HG03442 (cell line): Measurements from ENCODE around the gene FAM83E.

Experiments used
- ATAC-seq: cut with Tn5 transposase; IDR thresholded peaks from one replicate; pipeline ENCODE4 v1.9.1; 2021; ENCODE audit warnings: mild to moderate bottlenecking, moderate library complexity; ENCODE audit not compliant: unreplicated experiment

Gene FAM83E

DNA sequence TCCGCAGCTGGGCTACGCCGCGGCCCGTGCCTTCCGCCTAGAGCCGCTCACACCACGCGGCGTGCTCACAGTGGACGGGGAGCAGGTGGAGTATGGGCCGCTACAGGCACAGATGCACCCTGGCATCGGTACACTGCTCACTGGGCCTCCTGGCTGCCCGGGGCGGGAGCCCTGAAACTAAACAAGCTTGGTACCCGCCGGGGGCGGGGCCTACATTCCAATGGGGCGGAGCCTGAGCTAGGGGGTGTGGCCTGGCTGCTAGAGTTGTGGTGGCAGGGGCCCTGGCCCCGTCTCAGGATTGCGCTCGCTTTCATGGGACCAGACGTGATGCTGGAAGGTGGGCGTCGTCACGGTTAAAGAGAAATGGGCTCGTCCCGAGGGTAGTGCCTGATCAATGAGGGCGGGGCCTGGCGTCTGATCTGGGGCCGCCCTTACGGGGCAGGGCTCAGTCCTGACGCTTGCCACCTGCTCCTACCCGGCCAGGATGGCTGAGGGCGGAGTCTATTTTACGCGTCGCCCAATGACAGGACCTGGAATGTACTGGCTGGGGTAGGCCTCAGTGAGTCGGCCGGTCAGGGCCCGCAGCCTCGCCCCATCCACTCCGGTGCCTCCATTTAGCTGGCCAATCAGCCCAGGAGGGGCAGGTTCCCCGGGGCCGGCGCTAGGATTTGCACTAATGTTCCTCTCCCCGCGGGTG, 14.9 kb upstream of the FAM83E start:
- ATAC-seq = no peak

- no peak for ATAC-seq
These were observed 14.4 kb upstream of the FAM83E start for GRCh38 chr19:48629297-48629598.

DNA sequence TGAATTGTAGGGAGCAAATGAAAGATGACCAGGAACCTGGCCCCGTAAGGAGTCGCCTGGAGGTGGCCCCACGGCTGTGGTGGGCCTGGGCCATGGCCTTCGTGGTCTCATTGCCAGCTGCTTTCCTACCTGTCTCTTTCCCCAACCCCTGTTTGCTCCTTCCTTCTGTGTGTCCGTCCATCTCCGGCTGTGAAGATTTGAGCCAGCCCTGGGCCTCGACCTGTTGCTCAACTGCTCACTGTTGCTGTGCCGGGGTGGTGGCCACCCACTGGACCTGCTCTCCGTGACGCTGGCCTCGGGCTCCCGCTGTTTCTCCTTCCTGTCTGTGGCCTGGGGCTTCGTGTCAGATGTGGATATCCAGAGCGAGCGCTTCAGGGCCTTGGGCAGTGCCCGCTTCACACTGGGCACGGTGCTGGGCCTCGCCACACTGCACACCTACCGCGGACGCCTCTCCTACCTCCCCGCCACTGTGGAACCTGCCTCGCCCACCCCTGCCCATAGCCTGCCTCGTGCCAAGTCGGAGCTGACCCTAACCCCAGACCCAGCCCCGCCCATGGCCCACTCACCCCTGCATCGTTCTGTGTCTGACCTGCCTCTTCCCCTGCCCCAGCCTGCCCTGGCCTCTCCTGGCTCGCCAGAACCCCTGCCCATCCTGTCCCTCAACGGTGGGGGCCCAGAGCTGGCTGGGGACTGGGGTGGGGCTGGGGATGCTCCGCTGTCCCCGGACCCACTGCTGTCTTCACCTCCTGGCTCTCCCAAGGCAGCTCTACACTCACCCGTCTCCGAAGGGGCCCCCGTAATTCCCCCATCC, 13.8 kb upstream of the FAM83E start:
- ATAC-seq = no peak

GRCh38 chr19:48627865-48628314, 13.0 kb upstream of the FAM83E start:
- ATAC-seq = no peak

DNA sequence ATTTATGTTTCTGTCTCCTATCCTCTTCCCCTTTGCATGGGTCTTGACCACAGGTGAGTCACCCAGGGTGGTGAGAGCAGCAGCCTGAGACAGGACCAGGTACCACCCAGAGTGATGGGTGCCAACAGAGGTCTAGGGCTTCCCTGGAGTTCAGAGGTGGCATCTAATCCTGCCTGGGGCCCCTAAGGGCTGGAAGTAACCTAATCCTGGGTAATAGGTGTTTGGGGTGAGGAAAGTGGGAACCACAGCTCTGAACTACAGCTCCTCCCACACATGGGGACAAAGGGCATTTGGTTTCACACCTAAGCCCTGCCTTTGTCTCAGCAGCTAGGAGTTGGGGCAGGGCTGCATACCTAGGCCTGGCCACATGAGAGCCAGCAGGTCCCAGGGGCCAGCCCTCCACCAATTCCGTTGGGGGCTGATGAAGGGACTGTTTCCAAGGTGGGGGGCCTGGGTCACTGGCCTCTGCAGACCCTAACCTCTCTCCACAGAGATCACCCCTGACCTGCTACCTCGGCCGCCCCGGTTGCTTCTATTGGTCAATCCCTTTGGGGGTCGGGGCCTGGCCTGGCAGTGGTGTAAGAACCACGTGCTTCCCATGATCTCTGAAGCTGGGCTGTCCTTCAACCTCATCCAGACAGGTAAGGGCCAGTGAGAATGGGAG, 12.5 kb upstream of the FAM83E start:
- no peak for ATAC-seq

DNA sequence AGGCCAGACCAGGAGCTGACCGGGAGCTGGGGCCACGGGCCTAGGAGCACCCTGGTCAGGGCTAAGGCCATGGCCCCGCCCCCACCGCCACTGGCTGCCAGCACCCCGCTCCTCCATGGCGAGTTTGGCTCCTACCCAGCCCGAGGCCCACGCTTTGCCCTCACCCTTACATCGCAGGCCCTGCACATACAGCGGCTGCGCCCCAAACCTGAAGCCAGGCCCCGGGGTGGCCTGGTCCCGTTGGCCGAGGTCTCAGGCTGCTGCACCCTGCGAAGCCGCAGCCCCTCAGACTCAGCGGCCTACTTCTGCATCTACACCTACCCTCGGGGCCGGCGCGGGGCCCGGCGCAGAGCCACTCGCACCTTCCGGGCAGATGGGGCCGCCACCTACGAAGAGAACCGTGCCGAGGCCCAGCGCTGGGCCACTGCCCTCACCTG, 11.0 kb upstream of the FAM83E start:
- ATAC-seq = no peak

DNA sequence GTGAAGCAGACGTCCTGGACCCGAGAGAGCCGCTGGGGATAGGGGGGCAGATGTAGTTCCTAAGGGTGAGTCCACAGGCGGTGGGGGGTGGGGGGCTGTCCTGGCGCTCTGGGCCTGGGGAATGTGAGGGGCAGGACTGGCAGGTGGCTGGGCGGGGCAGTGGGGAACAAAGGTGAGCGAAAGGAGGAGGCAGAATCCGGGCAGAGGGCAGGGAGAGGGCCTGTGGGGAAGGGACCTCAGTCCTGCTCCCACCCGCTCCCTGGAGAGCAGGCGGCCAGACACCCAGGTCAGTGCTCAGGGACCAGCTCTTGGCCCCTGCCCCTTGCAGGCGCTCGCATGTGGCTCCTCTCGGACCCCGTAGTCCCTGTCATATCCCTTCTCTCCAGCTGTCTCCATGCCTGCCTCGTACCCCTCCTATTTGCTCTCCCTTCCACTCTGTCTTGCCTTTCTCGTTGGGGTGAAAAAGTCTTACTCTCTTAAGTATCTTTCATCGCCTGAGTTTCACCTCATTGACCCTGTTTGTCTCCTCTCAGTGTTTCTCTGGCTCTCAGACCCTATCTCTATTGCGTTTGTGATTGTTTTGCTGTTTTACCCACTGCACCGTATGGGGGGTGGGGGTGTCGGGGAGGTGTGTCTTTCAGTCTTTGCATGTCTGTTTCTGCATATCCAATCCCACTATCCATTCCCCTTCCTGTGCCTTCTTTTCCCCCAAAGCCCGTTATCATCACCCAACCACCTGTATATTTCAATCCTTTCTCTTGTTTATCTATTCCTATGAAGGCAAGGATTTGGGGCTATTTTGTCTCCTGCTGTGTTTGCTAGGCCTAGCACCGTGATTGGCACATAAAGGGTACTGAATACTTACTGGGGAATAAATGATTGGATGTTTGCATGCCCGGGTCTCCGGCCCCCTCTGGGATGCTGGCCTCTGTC, 10.2 kb upstream of the FAM83E start:
- ATAC-seq = no peak

GRCh38 chr19:48624067-48624594, 9.3 kb upstream of the FAM83E start:
- peak; percentile 56 for ATAC-seq

GRCh38 chr19:48623556-48624066, 8.7 kb upstream of the FAM83E start:
- no peak for ATAC-seq

DNA sequence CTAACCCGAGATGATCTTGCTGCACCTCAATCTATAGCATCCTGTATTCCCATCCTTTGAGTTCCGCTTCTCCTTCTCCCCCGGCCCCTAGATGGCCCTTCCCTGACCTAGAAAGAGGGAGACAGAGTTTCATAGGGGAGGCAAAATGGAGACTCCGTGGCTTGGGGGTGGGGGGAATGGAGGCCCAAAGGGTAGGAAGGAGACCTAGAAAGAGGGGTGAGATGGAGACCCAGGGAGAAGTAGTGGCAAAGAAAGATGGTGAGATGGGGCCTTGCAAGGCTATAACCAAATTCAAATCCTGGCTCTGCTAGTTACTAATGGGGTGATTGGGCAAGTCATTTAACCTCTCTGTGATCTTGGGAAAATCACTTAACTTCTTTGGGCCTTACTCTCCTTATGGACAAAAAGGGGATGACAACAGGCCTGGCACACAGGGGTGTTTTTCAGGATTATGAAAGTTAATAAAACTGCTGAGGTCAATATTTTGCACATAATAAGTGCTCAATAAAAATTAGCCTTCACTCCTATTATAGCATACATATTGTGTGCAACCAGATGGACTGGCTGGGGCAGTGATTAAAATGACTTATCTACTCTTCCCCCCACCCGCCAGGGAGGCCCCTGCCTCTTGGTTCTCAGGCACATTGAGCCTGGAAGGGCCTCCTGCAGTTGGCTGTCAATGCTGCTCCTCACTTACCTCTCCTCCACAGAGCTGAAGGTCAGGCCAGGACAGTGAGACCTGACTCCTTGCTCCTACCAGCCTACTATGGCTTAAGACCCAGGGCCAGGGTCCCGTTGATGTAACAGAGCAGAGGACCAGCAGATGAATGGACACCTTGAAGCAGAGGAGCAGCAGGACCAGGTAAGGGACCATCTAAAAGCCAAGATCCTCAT, 5.1 kb upstream of the FAM83E start:
- no peak for ATAC-seq

GRCh38 chr19:48618916-48619691, 4.2 kb upstream of the FAM83E start, which contains the start of the genes RPL18 and SPHK2:
Gene RPL18, minus strand, starts transcription at chr19:48619178. Its CDS starts 35 bp downstream, at chr19:48619143.
Gene SPHK2, plus strand, starts transcription at chr19:48619506. Its CDS starts 1,009 bp downstream, at chr19:48620515.
- ATAC-seq = peak; percentile 85

DNA sequence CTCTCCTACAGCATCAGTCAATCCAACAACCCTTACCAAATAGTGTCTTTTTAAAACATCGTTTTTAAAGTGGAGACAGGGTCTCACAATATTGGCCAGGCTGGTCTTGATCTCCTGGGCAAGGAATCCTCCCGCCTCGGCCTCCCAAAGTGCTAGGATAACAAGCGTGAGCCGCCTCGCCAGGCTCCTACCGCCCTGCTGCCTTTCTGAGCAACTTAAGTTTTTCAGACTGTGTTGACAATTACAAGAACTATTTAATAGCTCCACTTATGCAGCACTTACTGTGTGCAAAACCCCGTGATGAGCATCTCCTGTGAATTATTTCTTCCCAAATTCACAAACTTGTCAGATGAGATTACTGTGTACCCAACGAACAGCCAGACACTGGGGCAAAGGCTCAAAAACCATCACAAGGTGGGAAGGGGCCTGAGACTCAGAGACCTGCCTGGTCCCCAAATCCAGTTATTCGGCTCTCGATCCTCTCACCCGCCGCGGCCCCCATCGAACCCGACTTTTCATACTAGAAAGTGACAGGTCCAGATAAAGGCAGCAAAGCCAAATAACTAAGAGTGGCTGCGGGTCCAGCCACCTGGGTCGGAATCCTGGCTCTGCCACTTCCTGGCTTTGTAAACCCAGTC, 3.5 kb upstream of the FAM83E start:
- ATAC-seq = no peak

DNA sequence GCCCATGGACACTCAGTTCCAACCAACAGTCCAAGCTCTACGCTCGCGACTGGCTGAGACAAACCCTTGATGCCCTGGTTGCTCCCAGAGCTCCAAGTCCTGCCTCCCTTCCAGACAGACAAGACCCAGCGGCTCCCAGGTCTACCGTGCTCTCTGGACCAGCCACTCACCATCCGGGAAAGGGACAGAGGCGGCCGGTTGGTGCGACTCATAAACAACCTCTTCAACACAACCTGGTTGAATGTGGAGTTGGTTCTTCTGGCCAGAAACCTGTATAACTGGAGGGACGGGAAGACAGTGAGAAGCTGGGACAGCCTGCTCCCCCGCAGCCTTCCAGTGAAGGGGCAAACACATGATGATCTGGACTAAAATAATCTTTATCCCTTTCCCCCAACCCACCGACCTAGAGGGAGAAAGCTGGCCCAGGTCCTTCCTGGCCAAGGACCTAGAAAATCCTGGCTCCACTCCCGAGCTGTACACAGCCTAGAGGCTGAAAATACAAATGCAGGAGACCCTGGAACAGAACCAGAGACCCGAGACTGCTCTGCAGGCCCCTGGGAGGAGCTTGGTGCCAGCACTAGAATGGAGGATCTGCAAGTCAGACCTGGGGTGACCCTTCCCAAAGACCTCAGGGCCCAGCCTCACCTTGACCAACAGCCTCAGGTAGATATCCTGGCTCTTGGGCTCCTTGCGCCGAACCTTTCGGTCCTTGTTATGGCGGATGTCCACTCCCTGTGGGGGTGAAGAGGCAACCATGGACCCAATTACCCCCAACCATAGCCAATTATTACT, 2.5 kb upstream of the FAM83E start:
- no peak for ATAC-seq

GRCh38 chr19:48616491-48617056, 1.7 kb upstream of the FAM83E start:
- ATAC-seq = no peak

DNA sequence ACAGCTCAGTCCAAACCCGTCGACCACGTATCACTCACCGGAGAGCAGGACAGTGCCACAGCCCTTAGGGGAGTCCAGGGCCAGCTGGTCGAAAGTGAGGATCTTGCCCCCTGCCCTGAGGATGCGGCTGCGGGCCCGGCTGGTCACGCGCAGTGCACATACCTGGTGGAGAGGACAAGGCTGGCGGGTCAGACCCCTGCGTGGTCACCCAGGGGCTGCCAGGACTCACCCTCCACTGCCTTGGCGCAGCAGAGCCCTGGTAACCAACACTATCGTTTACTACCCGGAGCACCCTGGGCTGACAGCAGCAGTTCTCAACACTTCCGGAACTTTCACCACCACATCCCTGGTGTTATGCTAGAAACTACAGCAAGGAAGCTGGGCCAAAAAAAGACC, 1.2 kb upstream of the FAM83E start:
- no peak for ATAC-seq

DNA sequence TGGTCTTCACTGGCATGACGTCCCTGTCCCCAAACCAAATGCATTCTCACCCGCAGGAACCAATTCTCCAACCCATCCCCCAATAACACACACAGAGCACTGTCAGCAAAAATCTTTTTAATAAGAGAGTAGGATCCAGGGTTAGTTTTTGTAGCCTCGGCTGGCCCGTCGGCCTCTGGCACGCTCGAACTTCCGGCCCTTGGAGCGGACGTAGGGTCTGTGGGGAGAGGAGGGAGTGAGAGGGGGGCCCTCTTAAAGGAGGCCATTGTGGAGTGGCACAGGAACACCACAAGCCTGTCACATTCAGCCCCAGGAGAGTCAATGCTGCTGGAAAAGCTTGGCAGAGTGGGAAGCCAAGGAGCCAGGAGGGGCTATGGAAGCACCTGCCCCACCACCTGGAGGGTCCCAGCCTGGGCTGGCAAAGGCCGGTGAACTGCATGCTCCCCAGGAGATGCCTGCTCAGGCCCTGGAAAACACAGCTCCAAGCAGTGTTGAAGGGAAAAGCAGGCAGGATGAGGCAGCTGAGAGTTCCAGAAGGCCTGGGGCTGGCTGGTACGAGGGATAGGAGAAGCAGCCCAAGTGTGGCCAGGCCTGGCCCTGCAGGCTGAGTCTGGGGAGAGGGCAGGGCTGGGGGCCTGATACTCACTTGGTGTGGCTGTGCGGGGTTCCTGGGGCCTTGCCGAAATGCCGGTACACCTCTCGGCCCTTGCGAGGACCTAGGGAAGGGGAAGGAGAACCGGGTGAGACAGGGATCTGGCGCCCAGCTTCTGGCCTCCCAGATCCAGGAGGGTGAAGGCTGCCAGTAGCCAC, 560 bp upstream of the FAM83E start:
- ATAC-seq = no peak
